SIG-M5 (cell line): ENCODE results near the gene KCNMA1.

ENCODE experiments used
- DNase-seq: peaks from one replicate; lab custom pipeline; 2025; lab: John Stamatoyannopoulos, UW

Gene KCNMA1

DNA sequence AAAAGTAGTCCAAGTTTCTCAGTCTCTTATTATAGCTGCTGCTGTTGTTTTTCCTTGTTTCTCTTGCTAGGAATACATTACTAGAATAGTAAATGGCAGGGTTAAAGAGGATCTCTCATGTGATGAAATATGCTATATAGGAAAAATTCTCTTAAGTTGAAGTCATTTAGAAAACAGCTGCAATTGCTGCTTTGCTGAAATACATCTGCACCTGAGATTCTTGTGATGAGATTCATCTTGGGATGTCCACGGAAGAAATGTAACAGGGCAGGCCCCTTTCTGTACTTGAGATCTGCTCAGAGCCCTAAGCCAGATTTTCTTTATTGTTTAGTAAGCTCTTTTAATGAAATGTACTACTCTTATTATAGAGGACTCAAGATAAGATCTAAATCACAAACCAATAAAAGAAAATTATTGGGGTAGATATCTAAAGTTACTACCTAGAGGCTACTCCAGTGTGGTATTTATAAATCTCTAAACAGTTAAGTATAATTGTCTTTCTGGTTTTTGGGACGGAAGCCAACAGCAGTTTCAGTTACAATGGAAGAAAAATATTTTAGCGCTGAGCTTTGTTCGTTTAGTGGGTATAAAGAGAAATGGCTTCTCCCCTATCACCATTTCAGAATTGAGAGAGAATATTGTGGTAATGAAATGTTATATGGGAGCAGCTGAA is 701.5 kb downstream of the KCNMA1 start:
- no peak for DNase-seq

DNA sequence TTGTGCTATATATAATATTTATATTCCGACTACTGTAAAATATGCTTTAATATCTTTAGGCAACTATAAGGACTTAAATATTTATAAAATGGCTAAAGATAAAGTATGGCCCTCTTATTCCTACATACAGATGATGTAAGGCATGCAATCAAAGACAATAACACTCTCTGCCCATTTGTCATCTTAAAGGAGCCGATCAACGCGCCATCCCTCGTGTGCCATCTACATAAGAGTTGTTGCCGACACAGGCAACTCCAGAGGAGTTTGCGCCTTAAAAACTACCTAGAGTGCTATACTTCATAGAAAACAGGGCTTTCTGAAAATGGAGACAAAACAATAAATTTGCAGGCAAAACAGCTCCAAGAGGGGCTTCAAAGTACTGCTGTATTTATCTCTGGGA is 709.0 kb downstream of the KCNMA1 start:
- no peak for DNase-seq

DNA sequence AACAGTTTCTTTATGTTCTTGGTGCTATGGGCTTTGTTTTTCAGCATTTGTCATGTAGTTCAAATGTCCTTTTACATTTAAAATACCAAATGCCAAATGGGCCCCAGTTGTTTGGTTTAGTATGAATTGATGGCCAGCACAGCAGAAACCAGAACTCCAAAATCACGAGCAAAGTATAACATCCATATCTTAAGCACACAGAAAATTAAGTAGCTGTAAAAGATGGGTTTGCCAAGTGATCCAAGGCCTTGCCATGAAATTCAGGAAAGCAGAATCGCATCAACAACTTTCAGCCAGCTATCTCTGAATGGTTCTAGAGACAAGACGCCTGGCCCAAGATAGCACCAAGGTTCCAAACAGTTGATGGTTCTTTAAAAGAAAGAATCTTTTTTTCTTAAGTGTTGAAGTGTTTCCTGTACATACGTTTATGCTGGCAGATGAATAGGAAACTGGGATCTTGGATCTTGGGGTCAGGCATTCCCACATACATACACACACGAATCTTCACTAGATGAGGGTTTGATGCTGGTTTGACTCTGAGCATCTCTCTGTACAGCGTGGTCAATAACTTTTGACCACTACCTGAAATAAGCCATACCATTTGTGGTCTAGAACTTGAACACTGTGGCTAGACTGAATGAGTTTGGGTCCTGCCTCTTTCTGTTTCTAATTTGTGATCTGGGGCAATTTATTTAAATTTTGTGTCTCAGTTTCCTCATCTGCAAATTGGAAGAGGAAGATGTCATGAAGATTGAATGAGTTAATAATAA is 711.8 kb downstream of the KCNMA1 start:
- no peak for DNase-seq

DNA sequence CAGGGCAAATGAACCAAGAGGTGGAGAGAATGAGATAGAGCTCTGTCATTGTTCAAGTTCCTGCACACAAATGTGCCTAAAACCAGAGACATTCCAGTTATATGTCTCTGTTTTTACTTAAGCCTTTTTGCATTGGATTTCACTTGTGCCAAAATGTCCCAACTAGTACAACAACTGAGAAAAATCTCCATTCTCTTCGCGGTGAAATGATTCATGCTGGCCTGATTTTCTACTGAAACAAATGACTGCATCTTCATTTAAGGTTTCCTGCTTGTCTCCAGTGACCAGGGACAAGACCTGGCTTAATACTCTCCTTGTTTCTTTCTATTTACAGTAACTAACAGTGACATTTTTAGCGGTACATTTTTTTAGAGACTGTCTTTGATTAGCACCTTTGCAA is 714.9 kb downstream of the KCNMA1 start:
- no peak for DNase-seq

DNA sequence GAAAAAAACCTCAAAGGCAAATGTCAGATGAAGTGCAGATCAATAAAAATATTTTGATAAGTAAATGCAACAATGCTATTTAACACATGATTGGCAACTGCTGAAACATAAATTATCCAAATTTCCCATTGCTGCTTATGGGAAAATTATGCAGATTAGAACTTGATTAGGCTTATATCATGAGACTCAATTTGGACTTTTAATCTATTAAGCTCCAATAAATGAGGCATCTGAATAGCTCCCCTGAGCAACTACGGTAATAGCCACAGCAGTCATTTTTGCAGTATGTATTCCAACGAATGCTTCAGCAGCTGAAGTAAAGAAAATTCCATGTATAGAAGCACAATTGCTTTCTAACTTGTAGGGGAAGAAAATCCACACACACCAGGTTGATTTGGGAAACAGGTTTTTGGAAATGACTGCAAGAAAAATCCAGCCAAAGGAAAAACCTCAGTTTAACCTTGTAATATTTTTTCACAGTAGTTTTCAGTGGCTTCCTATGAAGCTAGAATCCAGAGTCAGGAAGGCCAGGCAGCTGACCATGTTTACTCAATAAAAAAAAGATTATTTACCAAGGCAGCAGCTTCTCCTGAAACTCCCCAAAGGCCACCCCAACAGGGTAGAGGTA is 716.1 kb downstream of the KCNMA1 start:
- DNase-seq, result no peak

DNA sequence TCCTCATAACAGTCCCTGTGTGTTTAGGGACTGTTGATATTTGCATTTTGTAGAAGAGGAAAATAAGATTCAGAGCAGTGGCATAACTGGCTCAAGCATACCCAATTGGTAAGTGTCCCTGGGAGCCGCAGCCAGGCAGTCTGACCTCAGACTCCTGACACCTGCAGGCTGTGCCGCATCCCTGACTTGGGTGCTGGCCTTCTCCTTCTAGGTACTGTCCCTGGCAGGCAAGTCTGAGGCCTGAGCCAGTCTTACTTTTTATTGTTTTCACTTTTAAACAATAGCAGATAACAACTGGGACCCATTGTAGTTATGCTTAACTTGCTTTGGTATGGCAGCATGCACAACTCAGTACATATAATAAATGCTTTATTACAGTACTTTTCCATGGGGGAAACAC is 717.0 kb downstream of the KCNMA1 start:
- DNase-seq, result no peak

DNA sequence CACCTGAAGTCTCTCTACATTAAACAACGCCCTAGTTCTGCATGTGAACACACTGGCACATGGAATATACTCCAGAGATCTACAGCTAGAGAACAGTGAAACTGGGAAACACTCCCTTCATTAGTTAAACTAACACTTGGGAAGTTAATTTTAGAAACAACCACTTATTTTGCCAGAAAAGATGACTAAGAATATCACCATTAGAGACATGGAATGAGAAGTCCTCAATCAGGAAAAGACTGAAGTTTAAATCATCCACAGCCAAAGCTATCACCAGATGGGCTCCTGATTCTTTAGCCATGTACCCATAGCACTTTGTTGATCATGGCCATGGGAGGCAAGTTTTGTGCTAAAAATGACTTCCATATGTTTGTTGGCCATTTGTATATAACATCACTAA is 719.5 kb downstream of the KCNMA1 start:
- DNase-seq, result no peak

DNA sequence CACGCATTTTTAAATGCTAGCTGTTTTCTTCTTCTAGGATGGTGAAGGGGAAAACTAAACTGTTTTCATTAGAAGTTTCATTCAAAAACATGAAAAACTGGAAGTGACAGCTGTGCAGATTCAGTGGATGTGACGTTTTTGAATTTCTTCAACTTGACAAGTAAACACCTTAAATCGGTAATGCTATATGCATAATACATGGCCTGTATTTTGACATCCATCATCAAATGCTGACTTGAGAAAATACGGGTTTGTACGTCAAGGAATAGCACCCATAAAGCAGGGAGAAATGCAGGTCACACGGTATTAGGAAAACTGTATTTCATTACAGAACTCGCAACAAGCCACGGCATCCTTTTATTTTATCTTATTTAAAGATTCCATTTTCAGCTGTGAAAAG is 720.5 kb downstream of the KCNMA1 start:
- no peak for DNase-seq

DNA sequence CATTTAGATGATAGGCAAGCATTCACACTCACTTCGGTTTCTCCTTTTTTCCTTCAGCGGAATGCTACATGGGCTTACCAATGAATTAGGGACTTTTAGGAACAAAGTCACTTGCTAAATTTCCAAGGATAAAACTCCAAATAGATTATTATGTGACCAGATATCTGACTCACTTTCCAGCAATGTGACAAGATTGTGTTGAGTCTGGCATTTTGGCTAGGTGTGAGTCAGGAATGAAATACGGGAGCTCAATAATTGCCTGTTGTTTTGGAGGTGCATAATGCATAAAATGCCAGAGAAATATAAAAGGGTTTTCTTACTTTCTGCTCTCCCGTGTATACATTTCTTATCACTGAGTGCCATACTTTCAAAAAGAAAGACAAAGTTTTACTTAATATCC is 721.1 kb downstream of the KCNMA1 start:
- no peak for DNase-seq

DNA sequence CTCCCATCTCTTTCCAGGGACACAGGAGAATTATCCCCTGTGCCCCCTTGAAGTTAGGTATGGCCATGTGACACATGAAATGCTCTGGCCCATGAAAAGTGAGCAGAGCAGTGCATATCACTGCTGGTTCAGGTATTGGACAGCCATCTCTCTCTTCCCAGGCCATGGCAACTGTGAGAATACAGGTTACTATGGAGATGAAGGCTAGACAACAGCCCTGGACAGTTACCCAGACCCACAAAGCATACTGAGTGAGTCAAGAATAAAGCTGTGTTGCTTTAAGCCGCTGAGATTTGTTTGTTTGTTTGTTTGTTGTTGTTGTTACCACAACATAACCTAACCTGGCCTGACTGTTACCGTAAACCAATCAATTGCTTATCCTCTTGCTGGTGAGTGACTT is 722.3 kb downstream of the KCNMA1 start:
- DNase-seq, result no peak

DNA sequence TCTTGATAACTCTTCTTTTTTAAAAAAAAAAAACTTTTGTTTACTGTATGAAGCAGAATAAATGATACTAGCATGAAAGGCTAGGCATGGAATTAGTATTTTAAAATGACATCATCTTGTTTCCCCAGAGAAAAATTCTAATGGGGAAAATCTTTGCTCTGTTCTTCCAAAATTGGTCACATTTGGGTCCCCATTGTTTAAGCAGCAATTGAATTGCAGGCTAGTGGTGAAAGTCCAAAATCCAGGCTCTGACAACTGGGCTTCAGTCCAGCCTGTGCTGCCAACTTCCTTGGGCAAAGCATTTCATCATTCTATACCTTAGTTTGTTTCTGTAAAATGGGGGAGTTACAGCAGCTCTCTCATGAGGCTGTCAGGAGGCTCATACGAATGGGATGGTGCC is 726.4 kb downstream of the KCNMA1 start:
- no peak for DNase-seq

DNA sequence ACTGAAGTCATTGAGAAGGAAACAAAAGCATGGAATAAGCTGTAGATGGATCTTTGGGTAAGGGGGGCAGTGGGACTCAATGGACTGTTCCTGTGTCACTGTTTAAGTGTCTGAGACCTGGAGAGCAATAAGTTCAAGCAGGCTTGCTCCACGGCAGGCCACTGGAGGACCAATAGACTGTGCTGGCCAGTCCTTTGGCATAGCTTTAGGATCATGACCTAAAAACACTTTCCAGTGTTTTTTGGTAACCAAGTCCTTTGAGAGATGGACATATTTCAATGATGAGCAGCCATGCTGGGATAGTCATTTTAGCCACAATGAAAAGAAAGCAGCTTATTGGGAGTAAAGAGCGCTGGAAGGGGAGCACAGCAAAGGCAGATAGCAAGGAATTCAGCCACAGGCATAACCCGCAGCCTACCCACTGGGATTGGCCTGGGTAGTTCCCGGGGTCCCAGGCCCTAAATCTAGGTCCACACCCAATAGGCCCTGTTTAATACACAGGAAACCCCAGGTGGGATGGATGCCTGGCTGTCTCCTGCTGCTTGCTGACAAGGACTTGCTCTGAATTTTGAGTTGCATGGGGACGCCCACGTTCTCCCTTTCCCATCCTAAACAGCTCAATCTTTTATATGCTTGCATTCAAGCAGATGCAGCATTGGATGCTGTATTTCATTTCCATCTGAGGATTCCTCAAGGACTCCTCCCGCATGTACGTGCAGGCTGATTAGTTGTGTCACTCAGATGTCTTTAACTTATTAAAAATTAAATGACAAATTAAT is 727.2 kb downstream of the KCNMA1 start:
- DNase-seq, result no peak

DNA sequence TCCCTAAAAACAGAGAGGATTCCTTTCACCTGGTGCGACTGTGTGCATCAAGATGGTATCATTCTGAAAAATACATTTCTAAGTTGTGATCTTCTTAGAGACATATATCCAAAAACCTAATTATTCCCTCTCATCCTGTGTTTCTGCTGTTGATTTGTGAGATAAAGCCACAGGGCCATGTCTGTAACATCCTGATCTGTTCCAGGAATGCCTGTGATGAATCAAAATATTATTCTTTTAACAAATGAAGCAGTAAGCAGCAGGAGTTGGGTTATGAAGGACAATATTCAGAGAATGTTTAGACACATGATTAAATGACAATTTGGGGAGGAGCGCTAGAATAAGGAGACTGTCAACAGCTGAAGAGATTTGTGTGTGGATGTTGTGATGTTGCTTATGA is 731.4 kb downstream of the KCNMA1 start:
- no peak for DNase-seq

DNA sequence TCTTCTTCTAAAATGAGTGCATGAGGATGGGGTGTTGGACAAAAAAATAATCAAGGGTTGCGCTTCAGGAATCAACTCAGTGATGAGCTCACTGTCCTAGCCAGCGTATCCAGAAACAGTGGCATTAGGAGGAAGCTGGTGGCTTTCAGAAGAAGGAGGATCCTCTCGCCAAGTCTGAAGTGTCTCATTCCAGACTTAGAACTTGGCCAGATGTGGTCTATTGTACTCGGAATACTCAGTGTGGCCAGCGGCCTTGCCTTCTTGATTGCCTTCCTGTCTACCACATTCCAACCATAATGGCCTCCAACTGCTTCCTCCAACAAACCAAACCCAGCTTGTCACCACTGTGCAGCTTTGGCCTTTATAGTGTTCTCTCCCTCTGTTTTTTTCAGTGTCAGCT is 732.4 kb downstream of the KCNMA1 start:
- no peak for DNase-seq

DNA sequence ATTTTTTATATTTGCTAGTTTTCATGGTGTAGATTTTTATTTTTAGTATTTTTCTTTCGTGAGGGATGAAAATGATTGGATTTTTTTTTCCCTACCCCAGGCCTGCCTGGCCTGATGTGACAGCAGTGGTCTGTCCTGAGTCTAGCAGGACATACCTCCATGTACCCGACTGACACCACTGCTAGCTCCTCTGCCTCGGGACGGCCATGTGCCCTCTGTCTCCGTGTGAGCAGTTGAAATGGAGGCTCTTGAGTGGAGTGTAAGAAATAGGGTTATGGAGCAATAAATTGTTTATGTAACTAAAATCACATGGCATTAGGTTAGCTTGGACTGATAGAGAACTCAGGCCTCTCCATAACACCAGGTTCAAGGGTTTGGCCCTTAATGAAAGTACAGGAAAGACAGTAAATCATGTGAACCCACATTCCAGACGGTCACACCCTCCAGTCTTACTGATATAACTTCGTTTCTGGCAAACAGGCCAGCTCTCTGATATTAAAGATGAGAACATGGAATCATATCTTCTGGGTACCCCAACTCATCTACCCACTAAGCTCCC is 734.1 kb downstream of the KCNMA1 start:
- DNase-seq, result no peak

DNA sequence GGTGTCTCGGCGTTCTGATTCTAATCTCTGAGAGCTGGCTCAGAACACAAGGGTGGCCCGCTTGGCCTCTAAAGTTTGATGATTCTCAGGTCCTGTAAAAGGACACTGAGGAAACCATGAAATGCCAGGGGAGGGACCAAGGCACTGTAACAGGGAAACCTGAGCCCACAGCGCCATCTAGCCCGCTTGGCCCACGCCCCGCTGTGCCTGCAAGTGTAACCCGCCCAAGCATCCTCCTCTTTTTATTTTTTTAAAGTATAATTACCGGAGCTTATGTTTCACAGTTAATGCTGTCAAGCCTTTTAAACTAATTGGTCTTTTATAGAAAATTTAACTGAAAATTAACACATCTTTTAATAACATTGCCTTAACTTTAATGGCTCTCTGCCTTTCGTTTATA is 734.7 kb downstream of the KCNMA1 start:
- DNase-seq, result no peak

DNA sequence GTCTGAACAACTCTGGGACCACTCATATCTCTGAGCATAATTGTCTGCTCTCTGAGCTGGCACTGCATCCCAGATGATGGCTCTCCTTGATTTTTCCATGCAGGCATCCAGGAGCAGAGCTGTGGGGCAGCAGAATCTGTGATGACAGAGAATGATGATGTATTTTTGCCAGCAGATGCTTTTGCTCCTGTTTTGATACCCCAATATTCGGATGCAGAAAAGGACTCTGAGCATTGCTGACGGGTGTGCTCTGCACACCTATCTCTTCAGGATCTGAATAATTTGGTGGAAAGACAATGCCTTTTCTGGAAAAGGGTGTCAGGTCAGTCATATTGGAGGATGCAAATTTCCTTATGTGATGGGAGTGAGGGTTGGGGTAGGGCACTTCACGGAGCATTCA is 735.9 kb downstream of the KCNMA1 start:
- DNase-seq, result no peak

DNA sequence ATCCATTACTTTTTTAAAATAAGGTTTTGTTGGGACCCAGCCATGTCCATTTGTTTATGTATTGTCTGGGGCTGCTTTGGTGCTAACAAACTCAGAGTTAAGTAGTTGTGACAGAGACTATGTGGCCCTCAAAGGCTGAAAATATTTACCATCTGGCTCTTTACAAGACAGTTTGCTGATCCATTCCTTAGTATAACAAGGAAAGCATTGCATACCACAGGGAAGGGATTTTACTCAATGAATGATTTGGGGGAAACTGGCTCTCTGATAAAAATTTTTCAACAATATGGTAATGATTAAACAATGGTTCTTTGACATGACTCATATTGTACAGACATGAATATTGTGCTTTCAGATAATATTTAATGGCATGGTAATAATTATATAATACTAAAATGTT is 738.1 kb downstream of the KCNMA1 start:
- DNase-seq, result no peak

DNA sequence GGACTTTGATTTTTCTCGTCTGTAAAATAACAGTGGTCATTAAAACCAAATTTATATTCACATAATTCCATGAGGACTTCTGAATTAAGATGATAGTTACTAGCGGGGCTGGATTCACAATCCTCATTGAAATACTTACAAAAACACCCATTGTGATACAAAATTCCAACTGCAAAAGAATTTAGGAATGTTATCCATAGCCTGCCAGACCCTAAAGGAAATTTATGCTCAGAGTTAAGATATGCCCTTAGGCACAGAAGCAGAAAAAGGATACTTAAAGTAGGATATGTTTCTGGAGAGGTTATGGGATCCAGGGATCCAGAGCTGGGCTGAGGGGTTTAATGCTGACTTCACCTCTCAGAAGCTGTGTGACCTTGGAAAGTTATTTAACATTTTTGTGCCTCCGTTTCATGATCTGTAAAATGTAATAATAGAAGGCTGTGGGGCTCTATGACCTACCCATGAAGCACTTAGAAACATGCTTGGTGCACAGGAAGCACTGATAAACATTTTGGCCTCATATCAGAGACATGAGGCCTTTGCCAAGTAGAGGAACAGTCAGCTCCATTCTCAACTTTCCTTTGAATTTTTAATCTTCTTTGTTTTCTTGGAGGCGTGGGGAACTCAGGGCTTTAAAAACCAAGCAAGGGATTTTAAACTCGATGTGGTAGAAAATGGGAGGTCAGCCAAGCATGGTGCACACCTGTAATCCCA is 744.7 kb downstream of the KCNMA1 start:
- no peak for DNase-seq

DNA sequence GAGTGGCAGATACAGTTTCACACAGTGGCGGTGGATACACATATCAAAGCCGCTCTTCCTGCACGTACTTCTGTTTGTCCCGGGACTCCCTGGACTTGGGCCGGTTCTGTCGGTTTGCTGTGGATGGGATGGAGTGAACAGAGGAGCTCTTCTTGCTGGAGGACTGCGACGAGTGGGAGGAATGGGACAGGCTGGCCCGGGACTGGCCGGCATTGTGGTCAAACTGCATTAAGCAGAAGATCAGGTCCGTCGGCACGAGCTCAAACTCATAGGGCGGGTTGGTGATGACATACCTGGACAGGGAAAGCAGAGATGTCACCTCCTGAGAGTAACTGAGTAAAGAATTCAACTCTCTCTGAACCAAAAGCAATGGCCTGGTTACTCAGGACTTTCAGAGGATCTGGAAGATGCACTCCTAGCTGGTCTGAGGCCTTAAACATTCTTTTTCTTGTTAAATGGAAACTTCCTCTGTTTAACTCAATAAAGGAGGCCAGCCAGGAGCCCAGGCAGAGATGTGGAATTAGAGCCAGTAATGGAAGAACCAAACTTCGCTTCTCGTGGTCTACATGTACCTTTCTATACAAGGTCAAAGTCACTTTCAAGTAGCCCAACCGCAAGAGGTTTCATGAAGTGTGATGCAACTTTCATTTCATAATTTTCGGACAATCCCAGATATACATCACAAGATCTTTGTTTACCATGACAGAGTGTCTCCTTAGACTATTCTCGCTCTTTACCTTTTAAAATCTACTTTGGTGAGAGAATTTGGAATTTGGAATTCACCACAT is 750.2 kb downstream of the KCNMA1 start:
- no peak for DNase-seq

DNA sequence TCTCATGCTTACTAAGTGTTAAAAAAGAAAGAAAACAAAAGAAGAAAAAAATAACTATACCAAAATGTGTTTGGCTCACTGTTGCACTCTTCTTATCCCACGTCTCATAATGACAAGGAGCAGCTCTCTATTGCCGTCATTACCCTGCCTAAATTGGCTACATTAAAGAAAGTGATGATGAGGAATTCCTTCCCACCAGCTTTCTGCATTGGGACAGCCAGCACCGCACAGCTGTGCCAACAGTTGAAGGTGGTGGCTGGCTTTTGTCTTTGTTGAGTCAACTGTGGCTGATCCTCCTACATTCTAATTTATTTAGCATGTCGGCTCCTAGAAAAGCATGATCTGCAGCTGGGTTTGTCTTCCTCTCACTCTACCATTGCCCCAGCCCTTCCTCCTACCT is 751.8 kb downstream of the KCNMA1 start:
- DNase-seq, result no peak
